HFF-Myc (cell line): ENCODE results near the gene PSORS1C1.

ENCODE experiments used
- DNase-seq: peaks from one replicate; pipeline ENCODE4 v3.0.0-alpha.2; 2011; ENCODE audit warnings: low read depth; ENCODE audit errors: extremely low read depth
- H3K4me3 ChIP-seq: replicated peaks from 2 replicates; pipeline ENCODE4 v1.5.1; 2011; ENCODE audit warnings: low read depth, mild to moderate bottlenecking, control low read depth, low read length
- CTCF ChIP-seq: IDR thresholded peaks from 2 replicates; pipeline ENCODE4 v1.5.1; 2012; ENCODE audit warnings: mild to moderate bottlenecking, low read depth, low read length, control low read depth; ENCODE audit errors: missing control alignments

Gene PSORS1C1

GRCh38 chr6:31144296-31144969 lies 29.8 kb downstream of the PSORS1C1 start:
- no peak for DNase-seq
- TF ChIP-seq CTCF, result no peak
- H3K4me3 ChIP-seq, result no peak overlapping the region

- DNase-seq, result no peak
- no peak overlapping the region for H3K4me3 ChIP-seq
- no peak for TF ChIP-seq CTCF
These were observed 30.4 kb downstream of the PSORS1C1 start for GRCh38 chr6:31144970-31145340.

DNA sequence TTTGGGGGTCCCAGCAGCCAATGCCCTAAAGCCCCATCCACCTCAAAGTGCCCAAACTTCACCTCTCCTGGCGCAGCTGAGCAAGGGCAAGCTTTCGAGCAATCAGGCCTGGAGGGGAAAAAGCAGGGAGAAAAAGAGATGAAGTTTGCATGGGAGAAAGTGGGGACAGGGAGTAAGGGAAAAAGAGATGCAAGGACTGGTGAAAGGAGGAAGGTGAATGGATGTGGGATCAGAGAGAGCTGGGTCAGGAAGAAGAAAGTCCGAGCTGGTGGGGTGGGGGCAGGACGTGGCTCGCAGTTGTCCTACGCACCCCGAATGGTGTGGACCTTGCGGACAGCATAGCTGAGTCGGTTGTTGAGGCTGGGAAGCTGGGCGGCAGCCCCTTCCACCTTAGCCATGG lies 30.8 kb downstream of the PSORS1C1 start:
- H3K4me3 ChIP-seq, result no peak overlapping the region
- no peak for DNase-seq
- no peak for TF ChIP-seq CTCF

GRCh38 chr6:31149827-31150447 lies 35.3 kb downstream of the PSORS1C1 start:
- no peak for DNase-seq
- no peak for TF ChIP-seq CTCF
- H3K4me3 ChIP-seq, result no peak overlapping the region

DNA sequence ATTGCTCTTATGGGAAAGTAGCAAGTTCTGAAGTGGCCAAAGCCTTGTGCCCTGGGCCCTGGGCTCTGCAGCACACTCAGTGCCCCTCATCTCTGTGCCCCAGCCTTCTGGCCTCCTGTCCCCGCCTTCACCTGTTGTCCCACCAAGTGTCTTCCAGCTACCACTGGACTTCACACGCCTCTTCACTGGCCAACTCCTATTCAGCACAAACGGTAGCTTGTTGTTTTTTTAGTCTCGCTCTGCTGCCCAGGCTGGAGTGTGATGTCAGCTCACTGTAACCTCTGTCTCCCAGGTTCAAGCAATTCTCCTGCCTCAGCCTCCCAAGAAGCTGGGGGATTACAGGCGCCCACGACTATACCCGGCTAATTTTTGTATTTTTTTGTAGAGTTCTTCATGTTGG lies 38.2 kb downstream of the PSORS1C1 start:
- DNase-seq, result no peak
- no peak for TF ChIP-seq CTCF
- H3K4me3 ChIP-seq, result no peak overlapping the region

- H3K4me3 ChIP-seq, result no peak overlapping the region
- DNase-seq, result no peak
- no peak for TF ChIP-seq CTCF
These were observed 39.8 kb downstream of the PSORS1C1 start for GRCh38 chr6:31154436-31154835.
